Fibroblast of skin of right biceps (primary cell): ENCODE measurements around the gene DEFB114.

Experiments
- DNase-seq: peaks from one replicate; pipeline ENCODE4 v3.0.0-alpha.2; 2013

The DEFB114 gene

DNA sequence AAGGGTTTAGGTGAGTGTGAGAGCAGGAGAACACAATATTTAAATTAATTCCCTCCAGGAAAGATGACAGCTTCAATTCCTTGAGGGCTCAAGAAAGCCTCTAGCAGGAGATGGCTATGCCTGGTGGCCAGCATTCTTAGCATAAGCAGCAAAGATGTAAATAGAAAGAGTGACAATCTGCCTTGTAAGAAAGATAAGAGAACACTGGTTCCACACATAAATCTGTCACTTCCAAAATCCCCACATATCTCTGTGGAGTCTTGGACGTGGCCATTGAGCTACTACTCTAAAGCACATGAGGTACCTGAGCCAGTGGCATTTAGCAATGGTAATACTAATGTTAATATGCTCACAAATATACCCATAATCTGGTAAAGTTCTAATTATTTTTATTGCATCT, 29.2 kb downstream of the DEFB114 start:
- no peak for DNase-seq

GRCh38 chr6:49933526-49933925, 30.4 kb downstream of the DEFB114 start:
- DNase-seq, result no peak

GRCh38 chr6:49929340-49929739, 34.6 kb downstream of the DEFB114 start:
- DNase-seq, result no peak

- DNase-seq, result no peak
Measured at GRCh38 chr6:49923826-49924225, 40.1 kb downstream of the DEFB114 start.

- no peak for DNase-seq
Measured at GRCh38 chr6:49919935-49920644, 43.9 kb downstream of the DEFB114 start.

GRCh38 chr6:49919261-49919660, 44.7 kb downstream of the DEFB114 start:
- no peak for DNase-seq

DNA sequence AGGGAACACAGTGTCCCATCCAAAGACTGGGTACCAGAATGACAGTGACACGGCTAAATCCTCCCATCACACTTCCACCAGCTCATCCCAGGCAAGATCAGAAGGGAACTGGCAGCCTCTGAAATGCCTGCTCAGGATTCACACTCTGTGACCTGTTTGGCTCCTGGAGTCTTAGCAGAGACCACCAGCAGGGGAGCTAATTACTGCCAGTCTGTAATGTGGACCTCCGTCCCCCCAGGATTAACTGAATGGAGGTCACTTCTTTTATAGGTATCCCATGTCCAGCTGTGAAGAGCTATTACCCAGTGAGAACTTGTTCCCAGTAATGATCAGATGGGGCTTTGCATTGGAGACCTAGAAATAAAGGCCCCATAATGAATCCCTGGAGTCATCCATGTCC, 45.2 kb downstream of the DEFB114 start:
- DNase-seq, result no peak

GRCh38 chr6:49915035-49915434, 48.9 kb downstream of the DEFB114 start:
- DNase-seq, result no peak

DNA sequence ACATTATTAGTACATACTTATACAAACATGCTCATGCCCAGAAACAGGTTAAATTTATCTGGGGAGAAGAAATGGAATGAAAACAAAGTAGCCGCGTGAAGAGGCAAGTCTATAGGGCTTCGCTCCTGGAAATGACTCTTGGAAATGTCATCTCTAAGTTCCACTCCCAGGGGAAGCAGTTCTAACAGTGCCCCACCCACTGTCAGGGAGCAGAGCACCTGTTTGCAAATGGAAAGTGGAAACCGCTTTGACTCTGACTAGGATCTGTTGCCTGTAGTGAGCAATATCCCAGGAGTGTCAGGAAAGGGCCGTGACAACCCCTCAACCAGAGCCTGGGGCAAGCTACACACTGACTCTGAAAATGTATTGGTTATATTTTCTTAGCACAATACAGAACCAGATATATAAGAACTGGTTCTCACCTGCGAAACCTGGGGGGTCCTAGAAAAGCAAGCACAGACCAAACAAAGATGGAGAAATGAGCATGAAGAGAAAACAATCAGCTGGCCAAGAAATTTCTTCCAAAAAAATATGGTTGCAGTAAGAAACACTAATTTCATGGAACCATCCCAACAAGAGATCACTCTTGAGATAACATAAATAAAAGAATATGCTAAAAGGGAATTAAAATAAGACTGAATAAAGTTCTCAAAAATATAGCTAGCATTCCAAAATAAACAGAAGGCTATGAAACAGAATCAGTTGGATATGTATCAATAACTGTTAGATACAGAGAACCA, 50.2 kb downstream of the DEFB114 start:
- DNase-seq, result no peak

DNA sequence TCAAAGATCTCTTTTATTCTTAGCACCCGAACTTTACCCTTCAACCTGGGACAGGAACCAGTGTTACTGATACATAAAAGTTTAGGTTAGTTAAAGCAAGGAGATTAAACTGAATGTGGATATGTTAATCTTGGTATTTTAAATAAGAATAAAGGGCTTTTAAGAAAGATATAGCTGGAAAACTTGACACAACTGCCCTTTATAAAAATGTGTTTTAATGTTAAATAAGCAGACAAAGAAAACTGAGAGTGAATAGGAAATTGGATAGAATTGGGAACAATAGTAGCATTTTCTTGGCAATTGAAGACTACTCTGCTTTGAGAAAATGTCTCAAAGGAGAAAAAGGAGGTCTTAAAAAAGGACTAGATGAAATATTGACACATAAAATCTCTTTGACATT, 51.8 kb downstream of the DEFB114 start:
- DNase-seq, result no peak

GRCh38 chr6:49911252-49911651, 52.7 kb downstream of the DEFB114 start:
- no peak for DNase-seq
